Stomach smooth muscle (tissue), 2 donors: Measurements from ENCODE around the gene RNF14.

Experiments used
- H3K27ac ChIP-seq: one replicate; pipeline ENCODE4 v1.7.0; 2013; ENCODE audit warnings: mild to moderate bottlenecking, low read length, inconsistent platforms
- H3K27me3 ChIP-seq, 2 donors: one replicate each; pipeline ENCODE4 v1.7.0; 2013; ENCODE audit warnings: low read length in 2 of 2; ENCODE audit not compliant: insufficient read depth in 2 of 2, control insufficient read depth in 1 of 2
- H3K36me3 ChIP-seq, 2 donors: one replicate each; pipeline ENCODE4 v1.7.0; 2013; ENCODE audit warnings: low read length in 2 of 2; ENCODE audit not compliant: control insufficient read depth in 2 of 2, insufficient read depth in 2 of 2
- H3K4me1 ChIP-seq: one replicate; pipeline ENCODE4 v1.7.0; 2013; ENCODE audit warnings: low read length; ENCODE audit not compliant: control insufficient read depth, insufficient read depth
- H3K4me3 ChIP-seq, 2 donors: one replicate each; pipeline ENCODE4 v1.7.0; 2013; ENCODE audit warnings: low read length in 2 of 2
- H3K9ac ChIP-seq, 2 donors: one replicate each; pipeline ENCODE4 v1.7.0; 2013; ENCODE audit warnings: low read length in 2 of 2, mild to moderate bottlenecking in 1 of 2
- H3K9me3 ChIP-seq, 2 donors: one replicate each; pipeline ENCODE4 v1.7.0; 2013; ENCODE audit warnings: low read length in 2 of 2; ENCODE audit not compliant: control insufficient read depth in 2 of 2
- donor health status: healthy.
- donor health status: Pancreatic carcinoma.

The RNF14 gene

GRCh38 chr5:142015781-142016533 is 47.1 kb downstream of the RNF14 start:
- H3K9ac ChIP-seq, result no peak overlapping the region
- H3K4me3 ChIP-seq, result no peak overlapping the region
- no peak overlapping the region for H3K27ac ChIP-seq
- peaks cover 11% of the 10 kb centered on the region for H3K4me1 ChIP-seq
- H3K36me3 ChIP-seq, result peaks cover 0 to under 1% of the 10 kb centered on the region in 2 donors
- no peaks in the 10 kb centered on the region for H3K9me3 ChIP-seq
- H3K27me3 ChIP-seq, result no peaks in the 10 kb centered on the region

GRCh38 chr5:142016556-142016955 is 47.7 kb downstream of the RNF14 start:
- no peaks in the 10 kb centered on the region for H3K27me3 ChIP-seq
- H3K9ac ChIP-seq, result no peak overlapping the region
- H3K9me3 ChIP-seq, result no peaks in the 10 kb centered on the region
- peaks cover 11% of the 10 kb centered on the region for H3K4me1 ChIP-seq
- H3K27ac ChIP-seq, result no peak overlapping the region
- H3K36me3 ChIP-seq, result no peaks in the 10 kb centered on the region
- no peak overlapping the region for H3K4me3 ChIP-seq

- Histone ChIP-seq H3K4me1 (peaks cover 7% of the 10 kb centered on the region), H3K36me3 (no peaks in the 10 kb centered on the region), H3K27ac (no peak overlapping the region), H3K4me3 (no peak overlapping the region), H3K9ac (no peak overlapping the region), H3K9me3 (no peaks in the 10 kb centered on the region), H3K27me3 (no peaks in the 10 kb centered on the region)
These were observed 49.0 kb downstream of the RNF14 start for GRCh38 chr5:142017832-142018427.

GRCh38 chr5:142020122-142020659 is 51.3 kb downstream of the RNF14 start:
- Histone ChIP-seq H3K9ac (no peak overlapping the region), H3K9me3 (no peaks in the 10 kb centered on the region), H3K36me3 (no peaks in the 10 kb centered on the region)

GRCh38 chr5:142023836-142024235 is 54.9 kb downstream of the RNF14 start:
- Histone ChIP-seq H3K36me3 (no peaks in the 10 kb centered on the region), H3K27me3 (no peaks in the 10 kb centered on the region), H3K4me1 (peaks cover 7% of the 10 kb centered on the region), H3K9ac (no peak overlapping the region), H3K4me3 (no peak overlapping the region), H3K27ac (no peak overlapping the region), H3K9me3 (no peaks in the 10 kb centered on the region)

More at GRCh38 chr5:142020122-142020659, 51.3 kb downstream of the RNF14 start:
- no peak overlapping the region for H3K4me3 ChIP-seq
- no peak overlapping the region for H3K27ac ChIP-seq
- H3K27me3 ChIP-seq, result no peaks in the 10 kb centered on the region
- peaks cover under 1% of the 10 kb centered on the region for H3K4me1 ChIP-seq

- no peaks in the 10 kb centered on the region for H3K36me3 ChIP-seq
These were observed 55.9 kb downstream of the RNF14 start for GRCh38 chr5:142024771-142025304.

GRCh38 chr5:142025637-142026036 is 56.7 kb downstream of the RNF14 start:
- no peaks in the 10 kb centered on the region for H3K27me3 ChIP-seq
- H3K9ac ChIP-seq, result peak overlapping the region; percentile 51 to 64
- H3K9me3 ChIP-seq, result no peaks in the 10 kb centered on the region
- no peak overlapping the region for H3K27ac ChIP-seq
- H3K36me3 ChIP-seq, result no peaks in the 10 kb centered on the region
- peak overlapping the region; percentile 66 to 82 for H3K4me3 ChIP-seq
- peaks cover 7% of the 10 kb centered on the region for H3K4me1 ChIP-seq

More at GRCh38 chr5:142024771-142025304, 55.9 kb downstream of the RNF14 start:
- H3K27me3 ChIP-seq, result no peaks in the 10 kb centered on the region
- H3K4me1 ChIP-seq, result peaks cover 7% of the 10 kb centered on the region
- peak overlapping the region; percentile 51 to 84 for H3K9ac ChIP-seq
- peak overlapping the region; percentile 66 to 82 for H3K4me3 ChIP-seq
- no peaks in the 10 kb centered on the region for H3K9me3 ChIP-seq
- H3K27ac ChIP-seq, result peak overlapping the region; percentile 89

GRCh38 chr5:142032150-142032549 is 63.2 kb downstream of the RNF14 start:
- Histone ChIP-seq H3K36me3 (no peaks in the 10 kb centered on the region), H3K27ac (no peak overlapping the region), H3K9ac (no peak overlapping the region), H3K9me3 (no peaks in the 10 kb centered on the region), H3K4me1 (no peaks in the 10 kb centered on the region), H3K27me3 (no peaks in the 10 kb centered on the region), H3K4me3 (no peak overlapping the region)

GRCh38 chr5:142032747-142033631 is 64.1 kb downstream of the RNF14 start:
- no peak overlapping the region for H3K9ac ChIP-seq
- no peaks in the 10 kb centered on the region for H3K27me3 ChIP-seq
- H3K4me1 ChIP-seq, result no peaks in the 10 kb centered on the region
- H3K4me3 ChIP-seq, result no peak overlapping the region
- H3K36me3 ChIP-seq, result no peaks in the 10 kb centered on the region
- H3K27ac ChIP-seq, result no peak overlapping the region
- H3K9me3 ChIP-seq, result no peaks in the 10 kb centered on the region
